Loucy (cell line): ENCODE results near the gene PALD1.

Source experiments
- H2AFZ ChIP-seq: fragments of 200-600 bp; sonication (generic); 2 replicates; pipeline ENCODE4 v1.6.0; 2016; ENCODE audit warnings: antibody characterized with exemption, mild to moderate bottlenecking, low read length, moderate library complexity
- H3F3A ChIP-seq: fragments of 200-600 bp; 2 replicates; pipeline ENCODE4 v1.6.0; 2016; ENCODE audit warnings: antibody characterized with exemption, low read depth, mild to moderate bottlenecking
- H3K27me3 ChIP-seq: fragments of 200-600 bp; sonication (generic); 2 replicates; pipeline ENCODE4 v1.6.1; 2014; ENCODE audit warnings: low read length, mild to moderate bottlenecking; ENCODE audit not compliant: insufficient read depth, poor library complexity, severe bottlenecking
- H3K36me3 ChIP-seq: fragments of 200-600 bp; sonication (generic); 2 replicates; pipeline ENCODE4 v1.6.1; 2016; ENCODE audit warnings: low read length; ENCODE audit not compliant: insufficient read depth
- H3K4me1 ChIP-seq: fragments of 200-600 bp; sonication (generic); 2 replicates; pipeline ENCODE4 v1.5.1; 2014; ENCODE audit warnings: low read length, mild to moderate bottlenecking; ENCODE audit not compliant: insufficient read depth, poor library complexity, severe bottlenecking
- H3K4me2 ChIP-seq: fragments of 200-600 bp; sonication (generic); 2 replicates; pipeline ENCODE4 v1.6.0; 2014; ENCODE audit warnings: antibody characterized with exemption, low read length, low read depth, mild to moderate bottlenecking; ENCODE audit not compliant: poor library complexity, severe bottlenecking
- H3K4me3 ChIP-seq: fragments of 200-600 bp; sonication (generic); 2 replicates; pipeline ENCODE4 v1.5.1; 2014; ENCODE audit warnings: low read length, mild to moderate bottlenecking, mixed read lengths; ENCODE audit not compliant: poor library complexity, severe bottlenecking
- H3K79me2 ChIP-seq: fragments of 200-600 bp; sonication (generic); 2 replicates; pipeline ENCODE4 v1.6.1; 2014; ENCODE audit warnings: low read length; ENCODE audit not compliant: insufficient read depth
- H3K9ac ChIP-seq: fragments of 200-600 bp; sonication (generic); 2 replicates; pipeline ENCODE4 v1.6.0; 2014; ENCODE audit warnings: mild to moderate bottlenecking, low read depth, low read length, moderate library complexity; ENCODE audit not compliant: poor library complexity, severe bottlenecking
- H3K9me2 ChIP-seq: fragments of 200-600 bp; sonication (generic); replicated peaks from 2 replicates; pipeline ENCODE4 v1.6.1; 2016; ENCODE audit warnings: low read depth, low read length, mixed read lengths
- H3K9me3 ChIP-seq: fragments of 200-600 bp; sonication (generic); 2 replicates; pipeline ENCODE4 v1.6.1; 2014; ENCODE audit warnings: mild to moderate bottlenecking, antibody characterized with exemption, low read length, low read depth; ENCODE audit not compliant: insufficient read depth
- H4K20me1 ChIP-seq: fragments of 200-600 bp; sonication (generic); 2 replicates; pipeline ENCODE4 v1.6.0; 2014; ENCODE audit warnings: antibody characterized with exemption, low read length, mild to moderate bottlenecking; ENCODE audit not compliant: insufficient read depth, poor library complexity, severe bottlenecking
- CTCF ChIP-seq: fragments of 200-600 bp; sonication (generic); conservative IDR thresholded peaks from 2 replicates; pipeline ENCODE4 v1.5.1; 2014; ENCODE audit warnings: mild to moderate bottlenecking, antibody characterized with exemption, low read length
- EZH2phosphoT487 ChIP-seq: fragments of 200-600 bp; IDR thresholded peaks from 2 replicates; pipeline ENCODE4 v1.6.1; 2018; ENCODE audit warnings: antibody characterized with exemption, mild to moderate bottlenecking, moderate library complexity, borderline replicate concordance

Gene PALD1

GRCh38 chr10:70494966-70495365 lies 16.4 kb downstream of the PALD1 start:
- TF ChIP-seq CTCF (no peak), EZH2phosphoT487 (no peak)
- Histone ChIP-seq H3K4me3 (peak overlapping the region; percentile 16), H2AFZ (peak overlapping the region; percentile 30; the same call in 1 of the 2 replicates), H3K36me3 (no peaks in the 10 kb centered on the region), H3K79me2 (peaks cover 37% of the 10 kb centered on the region; the same call in 1 of the 2 replicates), H3K9ac (peak overlapping the region; percentile 36), H3K4me1 (peaks cover 72% of the 10 kb centered on the region), H3K9me2 (no peaks in the 10 kb centered on the region), H3K4me2 (peak overlapping the region; percentile 69), H3K9me3 (no peaks in the 10 kb centered on the region), H3K27me3 (no peaks in the 10 kb centered on the region), H3F3A (no peaks in the 10 kb centered on the region), H4K20me1 (no peaks in the 10 kb centered on the region)

GRCh38 chr10:70495691-70496261 lies 17.2 kb downstream of the PALD1 start:
- Histone ChIP-seq H2AFZ (no peak overlapping the region), H3K4me3 (no peak overlapping the region), H4K20me1 (no peaks in the 10 kb centered on the region), H3K9me2 (no peaks in the 10 kb centered on the region), H3K79me2 (peaks cover 45% of the 10 kb centered on the region; the same call in 1 of the 2 replicates), H3K36me3 (no peaks in the 10 kb centered on the region), H3K4me1 (peaks cover 71% of the 10 kb centered on the region), H3K9me3 (no peaks in the 10 kb centered on the region), H3K27me3 (no peaks in the 10 kb centered on the region), H3K9ac (peak overlapping the region; percentile 36), H3F3A (no peaks in the 10 kb centered on the region), H3K4me2 (peak overlapping the region; percentile 69)
- no peak for TF ChIP-seq CTCF
- TF ChIP-seq EZH2phosphoT487: no peak

- Histone ChIP-seq H3K79me2 (peaks cover 43% of the 10 kb centered on the region; the same call in 1 of the 2 replicates), H3K36me3 (no peaks in the 10 kb centered on the region), H3K4me3 (no peak overlapping the region), H3K9me3 (no peaks in the 10 kb centered on the region), H3F3A (no peaks in the 10 kb centered on the region), H3K9me2 (no peaks in the 10 kb centered on the region), H2AFZ (no peak overlapping the region), H4K20me1 (no peaks in the 10 kb centered on the region), H3K4me1 (peaks cover 72% of the 10 kb centered on the region), H3K9ac (peak overlapping the region; percentile 4), H3K27me3 (no peaks in the 10 kb centered on the region), H3K4me2 (no peak overlapping the region)
- TF ChIP-seq EZH2phosphoT487 (no peak), CTCF (no peak)
Observed at GRCh38 chr10:70496341-70497119, 18.0 kb downstream of the PALD1 start.
